Measurements from ENCODE around the gene MORF4L1.
A peak's percentile ranks its signal among the peaks of the same experiment; 100 is the strongest.
"Not testable (repeated sequence)": the region's sequence is repeated elsewhere in the genome, so short reads cannot be mapped to it uniquely, and the experiment has no call there.

Gene MORF4L1

GRCh38 chr15:78875107-78875914, 2.6 kb downstream of the MORF4L1 start:
- peak overlapping the region; percentile 99 to 100 for H3K27ac ChIP-seq
- peak overlapping the region; percentile 92 to 96 for H3K4me3 ChIP-seq
- peaks cover 3 to 65% (median 51%) of the 10 kb centered on the region in 4 donors for H3K4me1 ChIP-seq

GRCh38 chr15:78876954-78877353, 4.3 kb downstream of the MORF4L1 start:
- peaks cover 3 to 11% (median 8%) of the 10 kb centered on the region in 3 donors for H3K36me3 ChIP-seq
- intact Hi-C loops (cut with DNase I; ENCODE audit: low total_unique reads), result loop anchor here (5.0 to 10.0 kb wide), 3 partner anchors 122 to 895 kb away; partner anchors contain the start of gene DNAJA4
- DNase-seq, H3K9me3 ChIP-seq, H3K27me3 ChIP-seq: not testable (repeated sequence)
- peak overlapping the region; percentile 10 to 17 for H3K4me3 ChIP-seq
- peaks cover 3 to 79% (median 60%) of the 10 kb centered on the region in 4 donors for H3K4me1 ChIP-seq
- H3K27ac ChIP-seq, result peak overlapping the region in 1 of 2 donors; percentile 99

More at GRCh38 chr15:78875107-78875914, 2.6 kb downstream of the MORF4L1 start:
- TF ChIP-seq CTCF (IDR thresholded peaks at IDR 0.05), result no peak
- Histone ChIP-seq H3K36me3 (no peaks in the 10 kb centered on the region), H3K9me3 (no peaks in the 10 kb centered on the region), H3K27me3 (no peaks in the 10 kb centered on the region)
- intact Hi-C loops (cut with DNase I; ENCODE audit: low total_unique reads), result loop anchor here (5.0 to 10.0 kb wide), 3 partner anchors 121 to 893 kb away; partner anchors contain the start of gene DNAJA4
- DNase-seq, result no peak

- no peak for DNase-seq
- H3K27ac ChIP-seq, result peak overlapping the region in 1 of 2 donors; percentile 11
- TF ChIP-seq CTCF (IDR thresholded peaks at IDR 0.05), result no peak
- H3K9me3 ChIP-seq, result no peaks in the 10 kb centered on the region
- intact Hi-C loops (cut with DNase I; ENCODE audit: low total_unique reads), result loop anchor here (5.0 to 10.0 kb wide), 3 partner anchors 124 to 896 kb away; partner anchors contain the start of gene DNAJA4
- H3K27me3 ChIP-seq, result no peaks in the 10 kb centered on the region
- H3K36me3 ChIP-seq, result peaks cover 12 to 21% (median 20%) of the 10 kb centered on the region in 3 donors
- peaks cover 3 to 89% (median 63%) of the 10 kb centered on the region in 4 donors for H3K4me1 ChIP-seq
- peak overlapping the region in 1 of 2 donors; percentile 7 for H3K4me3 ChIP-seq
Measured at GRCh38 chr15:78878356-78878755, 5.7 kb downstream of the MORF4L1 start.

- Histone ChIP-seq H3K36me3 (peaks cover 17 to 29% (median 21%) of the 10 kb centered on the region in 3 donors), H3K27ac (peak overlapping the region; percentile 24 to 29), H3K4me3 (no peak overlapping the region), H3K4me1 (peaks cover 3 to 94% (median 63%) of the 10 kb centered on the region in 4 donors), H3K9me3 (no peaks in the 10 kb centered on the region), H3K27me3 (no peaks in the 10 kb centered on the region)
- intact Hi-C loops (cut with DNase I; ENCODE audit: low total_unique reads), result loop anchor here (5.0 to 10.0 kb wide), 3 partner anchors 125 to 897 kb away; partner anchors contain the start of gene DNAJA4
- DNase-seq, result no peak
- no peak for TF ChIP-seq CTCF (IDR thresholded peaks at IDR 0.05)
Measured at GRCh38 chr15:78879517-78880241, 7.0 kb downstream of the MORF4L1 start.

GRCh38 chr15:78880242-78880533, 7.5 kb downstream of the MORF4L1 start:
- intact Hi-C loops (cut with DNase I; ENCODE audit: low total_unique reads), result no loop called here
- no peak for TF ChIP-seq CTCF (IDR thresholded peaks at IDR 0.05)
- H3K36me3 ChIP-seq, result peaks cover 21 to 29% (median 22%) of the 10 kb centered on the region in 3 donors
- no peak for DNase-seq
- H3K4me3 ChIP-seq, result no peak overlapping the region
- peak overlapping the region in 1 of 2 donors; percentile 24 for H3K27ac ChIP-seq
- H3K9me3 ChIP-seq, result no peaks in the 10 kb centered on the region
- H3K4me1 ChIP-seq, result peaks cover 3 to 90% (median 62%) of the 10 kb centered on the region in 4 donors
- H3K27me3 ChIP-seq, result no peaks in the 10 kb centered on the region
